Activated naive CD8-positive, alpha-beta T cell treated with anti-CD3 and anti-CD28 coated beads, Interleukin-2, amount 10 ng/mL, durations not matched to agents 7 days and 5 days (primary cell): ENCODE results near the gene PROS1. TPM values are rescaled to one million over a fixed set of nuclear protein-coding genes. Genes with fewer than 3 reads are reported as not detected.

Experiments used
- ATAC-seq: fragments of 150-1000 bp; cut with Tn5 transposase; one replicate; pipeline ENCODE4 v1.10.0; 2021; ENCODE audit warnings: low read depth, moderate library complexity
- POLR2A ChIA-PET: fragments of 350-600 bp; sonication (Branson Sonifier 250); formaldehyde crosslinking; loops from one replicate; lab custom pipeline; 2021; ENCODE audit warnings: antibody characterized with exemption; lab: Charles Lee
- DNase-seq: peaks from one replicate; pipeline ENCODE4 v3.0.0; 2021
- H3K27ac Mint-ChIP-seq: one replicate; pipeline ENCODE4 v1.8.0; 2022; ENCODE audit warnings: mild to moderate bottlenecking, mixed read lengths
- H3K27me3 Mint-ChIP-seq: one replicate; pipeline ENCODE4 v1.8.0; 2022; ENCODE audit warnings: mild to moderate bottlenecking, moderate library complexity, mixed read lengths
- H3K36me3 Mint-ChIP-seq: one replicate; pipeline ENCODE4 v1.8.0; 2021; ENCODE audit warnings: mild to moderate bottlenecking, mixed read lengths
- H3K4me1 Mint-ChIP-seq: one replicate; pipeline ENCODE4 v1.8.0; 2021; ENCODE audit warnings: mixed read lengths
- H3K4me3 Mint-ChIP-seq: one replicate; pipeline ENCODE4 v1.8.0; 2022; ENCODE audit warnings: mild to moderate bottlenecking, moderate library complexity, mixed read lengths
- H3K9me3 Mint-ChIP-seq: one replicate; pipeline ENCODE4 v1.8.0; 2021; ENCODE audit warnings: mixed read lengths
- total RNA-seq, 2 experiments: library from RNA; stranded (reverse); gene quantifications; one replicate each; pipeline ENCODE4 v1.2.3, GENCODE V29; 2021

The PROS1 gene
- total RNA-seq = under 1 TPM in 1 of 2 experiments, not detected in 1; 0.09 TPM

- H3K27me3 Mint-ChIP-seq = peaks cover 15% of the 10 kb centered on the region
- H3K4me3 Mint-ChIP-seq = peak within 1 kb of the TSS; percentile 82
- no peaks in the 10 kb centered on the region for H3K9me3 Mint-ChIP-seq
- peak; percentile 70 for DNase-seq
- H3K27ac Mint-ChIP-seq = peak within 1 kb of the TSS; percentile 14
- H3K36me3 Mint-ChIP-seq = no peaks in the 10 kb centered on the region
- POLR2A ChIA-PET = interaction anchor here (1.4 kb wide), 1 partner anchor 89 kb away, joined by 9 read pairs; the partner anchor contains the start of genes DHFR2 and NSUN3
- peak; percentile 97 for ATAC-seq
- H3K4me1 Mint-ChIP-seq = peaks cover 9% of the 10 kb centered on the region
Observed at GRCh38 chr3:93973131-93974126, at the start of gene PROS1. Gene PROS1 (minus strand): TSS chr3:93973896. CDS start chr3:93973749, 147 bp downstream.

- H3K36me3 Mint-ChIP-seq = peaks cover 3% of the 10 kb centered on the region
- peaks cover 2% of the 10 kb centered on the region for H3K4me1 Mint-ChIP-seq
- H3K4me3 Mint-ChIP-seq = no peak overlapping the region
- no peak overlapping the region for H3K27ac Mint-ChIP-seq
- DNase-seq (no peak), ATAC-seq (no peak)
- no peaks in the 10 kb centered on the region for H3K9me3 Mint-ChIP-seq
- no peaks in the 10 kb centered on the region for H3K27me3 Mint-ChIP-seq
- POLR2A ChIA-PET = no interaction called here
Observed at GRCh38 chr3:94020293-94020692, 46.6 kb upstream of the PROS1 start.

GRCh38 chr3:94019659-94020058 lies 46.0 kb upstream of the PROS1 start:
- no peak overlapping the region for H3K27ac Mint-ChIP-seq
- H3K36me3 Mint-ChIP-seq = peaks cover 8% of the 10 kb centered on the region
- H3K4me1 Mint-ChIP-seq = peaks cover 2% of the 10 kb centered on the region
- ATAC-seq = no peak
- no peaks in the 10 kb centered on the region for H3K27me3 Mint-ChIP-seq
- H3K9me3 Mint-ChIP-seq = no peaks in the 10 kb centered on the region
- no peak overlapping the region for H3K4me3 Mint-ChIP-seq
- DNase-seq = no peak
- POLR2A ChIA-PET = no interaction called here

GRCh38 chr3:94015025-94015424 lies 41.3 kb upstream of the PROS1 start:
- no peaks in the 10 kb centered on the region for H3K27me3 Mint-ChIP-seq
- DNase-seq (no peak), ATAC-seq (no peak)
- H3K4me1 Mint-ChIP-seq = peaks cover 10% of the 10 kb centered on the region
- H3K27ac Mint-ChIP-seq = no peak overlapping the region
- H3K4me3 Mint-ChIP-seq = no peak overlapping the region
- H3K9me3 Mint-ChIP-seq = no peaks in the 10 kb centered on the region
- H3K36me3 Mint-ChIP-seq = peaks cover 14% of the 10 kb centered on the region
- POLR2A ChIA-PET = no interaction called here

- Mint-ChIP-seq H3K27ac (no peak overlapping the region), H3K36me3 (peaks cover 14% of the 10 kb centered on the region)
Observed at GRCh38 chr3:94012185-94012584, 38.5 kb upstream of the PROS1 start.

GRCh38 chr3:94011233-94011711 lies 37.6 kb upstream of the PROS1 start:
- peak overlapping the region; percentile 52 for H3K4me3 Mint-ChIP-seq
- no peak for DNase-seq
- H3K27me3 Mint-ChIP-seq = no peaks in the 10 kb centered on the region
- H3K9me3 Mint-ChIP-seq = no peaks in the 10 kb centered on the region
- peak overlapping the region; percentile 12 for H3K27ac Mint-ChIP-seq
- POLR2A ChIA-PET = no interaction called here
- peaks cover 16% of the 10 kb centered on the region for H3K36me3 Mint-ChIP-seq
- H3K4me1 Mint-ChIP-seq = peaks cover 10% of the 10 kb centered on the region
- ATAC-seq = peak; percentile 52

More at GRCh38 chr3:94012185-94012584, 38.5 kb upstream of the PROS1 start:
- no peak for DNase-seq
- POLR2A ChIA-PET = no interaction called here
- Mint-ChIP-seq H3K9me3 (no peaks in the 10 kb centered on the region), H3K27me3 (no peaks in the 10 kb centered on the region), H3K4me3 (no peak overlapping the region), H3K4me1 (peaks cover 10% of the 10 kb centered on the region)
- no peak for ATAC-seq

GRCh38 chr3:94009608-94010007 lies 35.9 kb upstream of the PROS1 start:
- ATAC-seq = no peak
- no peak for DNase-seq
- POLR2A ChIA-PET = no interaction called here
- no peaks in the 10 kb centered on the region for H3K27me3 Mint-ChIP-seq
- no peak overlapping the region for H3K27ac Mint-ChIP-seq
- H3K36me3 Mint-ChIP-seq = peaks cover 11% of the 10 kb centered on the region
- H3K9me3 Mint-ChIP-seq = no peaks in the 10 kb centered on the region
- no peak overlapping the region for H3K4me3 Mint-ChIP-seq
- H3K4me1 Mint-ChIP-seq = peaks cover 10% of the 10 kb centered on the region

GRCh38 chr3:94008253-94008652 lies 34.6 kb upstream of the PROS1 start:
- peaks cover 12% of the 10 kb centered on the region for H3K4me1 Mint-ChIP-seq
- ATAC-seq (no peak), DNase-seq (no peak)
- no peak overlapping the region for H3K27ac Mint-ChIP-seq
- H3K4me3 Mint-ChIP-seq = no peak overlapping the region
- H3K9me3 Mint-ChIP-seq = no peaks in the 10 kb centered on the region
- POLR2A ChIA-PET = no interaction called here
- H3K27me3 Mint-ChIP-seq = no peaks in the 10 kb centered on the region
- H3K36me3 Mint-ChIP-seq = peaks cover 9% of the 10 kb centered on the region

- Mint-ChIP-seq H3K36me3 (peaks cover 5% of the 10 kb centered on the region), H3K4me3 (peak overlapping the region; percentile 78), H3K9me3 (no peaks in the 10 kb centered on the region), H3K27me3 (no peaks in the 10 kb centered on the region), H3K4me1 (peaks cover 1% of the 10 kb centered on the region), H3K27ac (peak overlapping the region; percentile 46)
- ATAC-seq = peak; percentile 74
- POLR2A ChIA-PET = no interaction called here
- DNase-seq = no peak
Observed at GRCh38 chr3:94004301-94004910, 30.7 kb upstream of the PROS1 start.

- no peaks in the 10 kb centered on the region for H3K27me3 Mint-ChIP-seq
- no peak for DNase-seq
- ATAC-seq = no peak
- H3K9me3 Mint-ChIP-seq = no peaks in the 10 kb centered on the region
- no peak overlapping the region for H3K4me3 Mint-ChIP-seq
- POLR2A ChIA-PET = interaction anchor here (0.6 kb wide), 1 partner anchor 13 kb away, joined by 3 read pairs; no protein-coding TSS in a partner anchor
- peaks cover 2% of the 10 kb centered on the region for H3K36me3 Mint-ChIP-seq
- H3K27ac Mint-ChIP-seq = no peak overlapping the region
- peaks cover 1% of the 10 kb centered on the region for H3K4me1 Mint-ChIP-seq
Observed at GRCh38 chr3:94001827-94002495, 28.3 kb upstream of the PROS1 start.

GRCh38 chr3:94001191-94001590 lies 27.5 kb upstream of the PROS1 start:
- ATAC-seq = no peak
- no peaks in the 10 kb centered on the region for H3K36me3 Mint-ChIP-seq
- H3K9me3 Mint-ChIP-seq = no peaks in the 10 kb centered on the region
- DNase-seq = no peak
- no peaks in the 10 kb centered on the region for H3K27me3 Mint-ChIP-seq
- H3K27ac Mint-ChIP-seq = no peak overlapping the region
- H3K4me3 Mint-ChIP-seq = no peak overlapping the region
- peaks cover 1% of the 10 kb centered on the region for H3K4me1 Mint-ChIP-seq
- POLR2A ChIA-PET = interaction anchor here (0.6 kb wide), 1 partner anchor 12 kb away, joined by 3 read pairs; no protein-coding TSS in a partner anchor

GRCh38 chr3:93994056-93994455 lies 20.4 kb upstream of the PROS1 start:
- Mint-ChIP-seq H3K4me1 (peaks cover 3% of the 10 kb centered on the region), H3K27ac (no peak overlapping the region), H3K4me3 (no peak overlapping the region), H3K9me3 (no peaks in the 10 kb centered on the region), H3K27me3 (no peaks in the 10 kb centered on the region), H3K36me3 (no peaks in the 10 kb centered on the region)
- POLR2A ChIA-PET = no interaction called here
- DNase-seq = no peak
- no peak for ATAC-seq

- H3K9me3 Mint-ChIP-seq = no peaks in the 10 kb centered on the region
- no peak overlapping the region for H3K4me3 Mint-ChIP-seq
- DNase-seq (no peak), ATAC-seq (no peak)
- peaks cover 3% of the 10 kb centered on the region for H3K4me1 Mint-ChIP-seq
- no peaks in the 10 kb centered on the region for H3K27me3 Mint-ChIP-seq
- H3K27ac Mint-ChIP-seq = no peak overlapping the region
- POLR2A ChIA-PET = no interaction called here
- no peaks in the 10 kb centered on the region for H3K36me3 Mint-ChIP-seq
Observed at GRCh38 chr3:93992207-93992606, 18.5 kb upstream of the PROS1 start.
